HPDE6-E6E7 (cell line): ENCODE data around the gene KRT85.
A peak's percentile ranks its signal among the peaks of the same experiment; 100 is the strongest.

Source experiments
- DNase-seq: peaks from one replicate; pipeline ENCODE4 v3.0.0; 2011; ENCODE audit warnings: missing footprints; ENCODE audit errors: extremely low spot score

The KRT85 gene

DNA sequence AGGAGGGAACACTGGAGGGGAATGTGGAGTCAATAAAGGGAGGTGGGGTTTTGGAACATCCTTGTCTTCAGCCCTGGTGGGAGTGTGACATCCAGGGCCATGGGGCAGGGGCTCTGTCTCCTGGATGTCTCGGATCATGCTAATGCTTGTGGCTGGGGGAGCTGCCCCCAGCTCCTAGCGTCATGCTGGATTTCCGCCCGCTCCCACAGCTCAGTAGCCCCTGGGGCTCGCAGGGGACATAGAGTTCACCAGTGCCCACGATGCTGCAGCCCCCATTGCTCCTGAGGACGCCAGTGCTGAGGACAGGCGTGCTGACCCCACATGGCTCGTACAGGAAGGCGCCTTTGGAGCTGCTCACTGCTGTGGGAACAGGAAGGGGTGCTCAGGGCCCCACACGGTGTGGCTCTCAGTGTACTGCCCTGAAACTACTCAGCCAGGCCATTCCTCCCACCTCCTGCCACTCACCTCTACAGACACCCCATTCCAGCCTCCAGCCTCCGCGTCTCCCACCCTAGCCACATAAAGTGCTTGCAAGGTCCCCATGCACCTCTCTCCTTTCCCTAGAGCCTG is 27.6 kb upstream of the KRT85 start:
- no peak for DNase-seq

DNA sequence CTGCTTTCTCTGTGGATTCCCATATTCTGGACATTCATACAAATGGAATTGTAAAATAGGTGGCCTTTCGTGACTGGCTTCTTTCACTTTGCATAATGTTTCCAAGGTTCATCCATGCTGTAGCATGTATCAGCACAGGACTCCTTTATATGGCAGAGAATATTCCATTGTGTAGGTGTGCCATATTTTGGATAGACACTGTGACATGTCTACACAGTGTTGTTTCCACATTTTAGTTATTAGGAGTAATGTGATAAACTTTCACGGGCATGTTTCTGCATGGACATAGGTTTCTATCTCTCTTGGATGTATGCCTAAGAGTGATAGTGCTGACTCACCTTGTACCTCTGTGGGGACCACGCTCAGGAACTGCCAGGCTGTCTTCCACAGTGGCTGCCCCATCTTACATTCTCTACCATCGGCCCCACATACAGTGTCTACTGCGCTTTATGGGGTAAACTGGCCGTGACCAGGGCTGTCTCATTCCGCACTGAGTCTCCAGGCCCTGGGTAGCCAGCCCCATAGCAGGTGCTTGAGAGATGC is 25.3 kb upstream of the KRT85 start:
- no peak for DNase-seq

DNA sequence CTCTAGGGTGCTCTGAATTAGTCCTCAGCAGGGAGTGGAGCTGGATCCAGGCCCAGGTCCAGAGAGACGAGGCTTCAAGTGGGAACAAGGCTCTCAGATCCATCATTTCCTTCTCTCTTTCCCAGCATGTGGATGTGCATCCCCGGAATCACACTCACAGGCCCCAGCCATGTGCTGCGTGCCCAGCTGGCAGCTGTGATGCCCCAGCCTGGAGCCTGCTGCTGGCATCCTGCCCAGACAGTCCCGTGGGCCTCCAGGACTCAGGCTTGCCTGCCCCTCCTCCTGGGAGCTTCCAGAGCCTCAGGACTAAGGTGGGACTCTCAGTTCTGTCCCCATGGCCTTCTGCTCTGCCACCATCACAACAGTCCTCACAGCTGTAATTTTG is 24.3 kb upstream of the KRT85 start:
- no peak for DNase-seq

- DNase-seq = peak; percentile 34
These were observed 23.7 kb upstream of the KRT85 start for GRCh38 chr12:52390739-52391617.

- DNase-seq = no peak
These were observed 22.3 kb upstream of the KRT85 start for GRCh38 chr12:52389313-52390207.

DNA sequence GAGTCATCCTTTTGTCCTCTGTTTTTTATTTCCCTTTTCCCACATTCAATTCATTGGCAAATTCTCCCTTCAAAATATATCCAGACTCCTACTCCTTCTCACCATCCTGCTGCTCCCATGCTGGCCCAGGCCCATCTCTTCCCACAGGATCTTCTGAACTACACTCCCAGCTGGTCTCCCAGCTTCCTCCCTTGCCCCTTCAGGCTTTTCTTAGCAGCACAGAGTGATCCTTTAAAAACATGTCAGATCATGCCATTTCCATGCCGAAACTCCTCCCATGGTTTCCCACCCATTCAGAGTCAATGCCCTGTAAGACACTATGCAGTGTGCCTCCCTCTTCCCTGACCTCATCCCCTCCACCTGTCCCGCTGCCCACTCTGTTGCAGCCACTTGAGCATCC is 20.6 kb upstream of the KRT85 start:
- no peak for DNase-seq

DNA sequence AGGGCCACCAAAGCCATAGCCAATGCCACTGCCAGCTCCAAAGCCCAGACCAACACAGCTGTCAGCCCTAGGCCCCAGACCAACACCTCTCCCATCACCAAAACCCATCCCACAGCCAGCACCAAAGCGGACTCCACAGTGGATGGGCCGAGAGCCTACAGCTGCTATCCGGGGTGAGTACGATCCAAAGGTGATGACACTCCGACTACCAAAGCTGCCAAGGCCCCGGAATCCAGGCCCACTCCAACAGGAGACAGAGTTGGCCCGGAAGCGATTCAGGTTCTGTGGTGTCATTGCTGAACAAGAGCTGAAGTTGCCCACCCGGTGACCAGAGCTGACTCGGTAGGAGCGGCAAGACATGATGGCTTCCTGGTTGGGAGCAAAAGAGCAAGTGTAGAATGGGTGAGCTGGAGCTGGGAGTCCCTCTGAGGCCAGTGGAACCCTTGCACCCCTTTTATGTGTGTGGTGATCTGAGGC is 18.0 kb upstream of the KRT85 start, which contains the start of gene KRT84:
Gene KRT84 (minus strand): TSS at position 427 of the 477 bp plus-strand sequence. CDS start 67 bp downstream, at position 360.
- no peak for DNase-seq

DNA sequence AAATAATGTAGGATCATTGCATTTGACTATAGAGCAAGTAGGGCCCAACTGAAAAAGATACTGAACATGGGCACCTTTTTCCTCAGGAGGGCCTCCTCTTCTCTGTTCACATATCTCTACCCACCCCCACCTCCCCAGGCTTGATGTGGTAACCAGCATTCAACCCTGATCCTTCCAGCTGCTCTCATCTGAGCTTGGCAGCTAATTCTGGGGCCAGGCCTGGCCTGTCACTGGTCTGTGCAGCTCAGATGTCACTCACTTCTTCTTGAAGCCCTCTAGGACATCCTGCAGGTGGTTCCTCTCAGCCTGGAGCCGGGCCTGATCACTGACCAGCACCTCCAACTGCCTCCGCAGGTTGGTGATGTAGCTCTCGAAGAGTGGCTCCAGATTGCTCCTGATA is 16.1 kb upstream of the KRT85 start:
- DNase-seq = no peak

GRCh38 chr12:52382854-52383253 is 15.6 kb upstream of the KRT85 start:
- DNase-seq = no peak

DNA sequence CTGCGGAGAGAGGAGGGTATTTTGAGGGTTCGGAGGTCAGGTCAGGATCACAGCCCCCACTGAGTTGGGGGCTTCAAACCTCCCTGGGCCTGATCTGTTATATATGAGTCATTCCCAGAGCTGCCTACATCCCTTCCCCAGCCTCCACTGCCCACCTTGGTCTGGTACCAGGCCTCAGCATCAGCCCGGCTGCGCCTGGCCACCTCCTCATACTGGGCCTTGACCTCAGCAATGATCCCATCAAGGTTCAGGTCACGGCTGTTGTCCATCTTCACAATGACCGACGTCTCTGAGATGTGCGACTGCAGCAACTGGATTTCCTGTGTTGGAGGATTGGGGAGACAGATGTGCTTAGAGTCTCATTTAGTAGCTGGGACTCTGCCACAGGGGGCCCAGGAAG is 13.9 kb upstream of the KRT85 start:
- no peak for DNase-seq

GRCh38 chr12:52380271-52380694 is 13.0 kb upstream of the KRT85 start:
- peak; percentile 40 for DNase-seq

DNA sequence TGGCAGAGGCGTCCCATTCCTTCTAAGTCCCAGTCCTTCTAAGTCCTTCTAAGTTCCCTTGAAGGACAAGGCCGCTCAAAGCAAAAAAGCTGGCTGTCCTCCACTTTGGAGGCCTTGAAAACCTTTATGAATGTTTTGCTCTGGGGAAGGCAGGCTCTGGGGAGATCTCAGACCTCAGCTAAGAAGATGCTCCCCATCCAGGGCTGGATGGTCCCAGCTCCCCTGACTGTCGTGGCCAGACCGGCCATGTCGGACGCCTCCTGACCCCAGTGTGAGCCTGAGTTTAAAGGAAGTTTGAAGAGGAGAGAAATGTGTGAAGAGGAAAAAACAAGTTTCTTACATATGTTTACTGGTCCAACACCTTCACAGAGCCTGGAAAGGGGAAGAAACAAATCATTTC is 12.3 kb upstream of the KRT85 start:
- DNase-seq = no peak

- no peak for DNase-seq
These were observed 10.8 kb upstream of the KRT85 start for GRCh38 chr12:52378091-52378490.

GRCh38 chr12:52377266-52377665 is 10.0 kb upstream of the KRT85 start:
- no peak for DNase-seq

DNA sequence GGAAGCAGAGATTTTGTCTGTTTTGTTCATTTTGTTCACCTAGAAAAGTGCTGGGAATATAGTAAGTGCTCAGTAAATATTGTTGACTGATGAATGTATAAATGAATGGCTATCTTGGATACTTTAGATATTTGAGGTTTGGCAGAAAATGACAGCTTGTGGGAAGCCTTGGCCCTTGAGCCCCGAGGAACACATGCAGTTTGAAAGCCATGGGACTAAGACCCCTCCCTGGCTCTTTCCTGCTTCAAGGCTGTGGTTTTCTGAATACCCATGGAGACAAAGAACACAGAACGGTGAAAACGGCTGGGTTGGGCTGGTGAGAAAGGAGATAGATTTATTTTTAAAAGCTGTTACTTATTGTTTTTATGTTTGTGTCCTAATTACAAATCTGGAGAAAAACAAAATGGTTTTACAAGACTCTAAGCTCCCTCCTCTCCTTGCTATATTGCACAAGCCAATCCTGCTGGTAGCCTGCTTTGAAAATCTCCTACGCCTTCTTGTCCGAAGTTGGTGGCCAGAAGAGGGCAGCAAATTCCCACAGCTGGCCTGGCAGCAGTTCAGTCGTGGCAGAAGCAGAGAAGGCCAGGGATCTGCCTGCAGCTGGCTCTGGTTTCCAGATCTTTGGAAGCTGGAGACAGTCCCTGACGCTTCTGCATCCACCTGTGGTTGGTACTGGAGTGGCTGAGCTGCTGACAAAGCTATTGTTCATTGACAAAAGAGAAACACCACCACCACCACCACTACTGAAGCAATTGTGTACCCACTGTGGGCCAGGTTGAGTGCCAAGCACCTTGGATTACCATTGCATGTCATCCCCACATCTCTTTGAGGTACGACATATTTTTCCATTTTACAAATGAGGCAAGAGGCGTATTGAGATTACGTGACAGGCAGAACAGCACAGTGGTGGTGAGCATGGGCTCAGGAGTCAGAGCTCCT is 5.2 kb upstream of the KRT85 start:
- peak; percentile 84 for DNase-seq

DNA sequence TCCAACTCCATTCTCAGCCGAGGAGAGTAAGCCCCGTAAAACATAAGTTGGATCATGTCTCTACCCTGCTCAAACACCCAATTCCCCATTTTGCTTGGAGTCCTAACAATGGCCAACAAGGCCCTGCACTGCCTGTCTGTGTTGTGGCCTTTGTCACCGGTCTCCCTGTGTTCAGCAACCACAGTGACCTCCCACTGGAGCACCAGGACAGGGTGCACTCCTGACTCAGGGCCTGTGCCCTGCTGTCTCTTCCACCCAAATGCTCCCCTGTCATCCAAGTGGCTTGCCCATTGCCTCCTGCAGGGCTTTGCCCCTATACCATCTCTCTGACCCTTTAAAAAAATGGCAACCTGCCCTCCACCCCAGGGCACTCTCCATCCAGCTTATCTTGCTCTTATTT is 4.4 kb upstream of the KRT85 start:
- no peak for DNase-seq

- DNase-seq = no peak
These were observed 3.8 kb upstream of the KRT85 start for GRCh38 chr12:52370926-52371608.

DNA sequence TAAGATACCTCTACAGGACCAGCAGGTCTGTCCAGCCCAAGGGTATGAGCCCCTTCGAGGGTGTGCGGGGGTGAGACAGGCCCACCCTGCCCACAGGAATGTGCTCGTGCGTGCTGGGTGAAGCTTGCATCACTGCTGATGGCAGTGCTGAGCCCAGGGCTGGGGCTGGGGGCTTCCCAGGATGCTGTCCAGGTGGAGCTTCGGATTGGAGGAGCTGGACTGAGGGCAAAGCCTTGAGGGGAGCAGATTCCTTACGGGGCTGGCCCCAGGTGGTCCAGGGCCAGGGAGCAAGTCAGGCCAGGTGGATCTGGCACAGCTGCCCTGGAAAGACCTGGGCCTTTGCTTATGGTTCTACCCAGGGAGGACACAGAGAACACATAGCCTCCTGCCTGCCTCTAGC is 2.5 kb upstream of the KRT85 start:
- no peak for DNase-seq

DNA sequence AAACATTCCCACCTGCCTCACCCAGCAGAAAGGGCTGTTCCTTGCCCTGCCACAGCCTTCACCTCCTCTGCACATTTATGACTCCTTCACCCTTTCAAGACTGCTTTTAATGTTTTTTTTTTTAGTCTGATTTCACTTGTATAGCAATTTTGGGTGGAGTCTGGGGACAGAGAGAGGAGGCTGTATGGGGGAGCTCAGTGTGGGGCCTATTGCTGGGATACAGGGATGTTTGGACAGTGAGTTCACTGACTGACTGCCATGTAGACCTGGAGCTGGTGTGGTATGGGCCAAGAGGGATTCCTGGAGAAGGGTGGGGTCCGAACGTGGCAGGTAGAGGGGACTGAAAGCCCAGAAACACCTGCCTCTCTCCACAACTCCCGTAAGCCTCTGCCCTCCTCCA is 1.9 kb upstream of the KRT85 start:
- no peak for DNase-seq

GRCh38 chr12:52368508-52368907 is 1.2 kb upstream of the KRT85 start:
- no peak for DNase-seq
